Peyer's patch (tissue), 4 donors: ENCODE results near the gene FTO. TPM values are rescaled to one million over a fixed set of nuclear protein-coding genes. Genes with fewer than 3 reads are reported as not detected.

Experiments used
- DNase-seq, 3 donors: peaks; one replicate each; pipeline ENCODE4 v3.0.0-alpha.2; 2017 to 2019
- H3K27ac ChIP-seq, 4 donors: fragments of 200-600 bp; sonication (generic); one replicate each; pipeline ENCODE4 v1.5.1; 2016 to 2019
- H3K27me3 ChIP-seq, 2 donors: fragments of 200-600 bp; sonication (generic); one replicate each; pipeline ENCODE4 v1.5.1; 2019
- H3K36me3 ChIP-seq, 3 donors: fragments of 200-600 bp; sonication (generic); one replicate each; pipeline ENCODE4 v1.5.1; 2016 to 2019
- H3K4me1 ChIP-seq, 4 donors: fragments of 200-600 bp; sonication (generic); one replicate each; pipeline ENCODE4 v1.5.1; 2016 to 2019
- H3K4me3 ChIP-seq, 4 donors: fragments of 200-600 bp; sonication (generic); 1 replicate in 3 of 4; 2 replicates in 1 of 4; pipeline ENCODE4 v1.5.1; 2016 to 2019; ENCODE audit warnings: mild to moderate bottlenecking in 1 of 4
- H3K9me3 ChIP-seq, 4 donors: fragments of 200-600 bp; sonication (generic); one replicate each; pipeline ENCODE4 v1.5.1; 2016 to 2019; ENCODE audit warnings: mild to moderate bottlenecking in 1 of 4
- CTCF ChIP-seq, 6 experiments: fragments of 450-650 bp in 4 of 6; fragments of 200-600 bp in 2 of 6; sonication (generic) in 1 of 6; IDR thresholded peaks; one replicate each; pipeline ENCODE4 v1.5.1; 2017 to 2019; ENCODE audit warnings: antibody characterized with exemption in 6 of 6, mild to moderate bottlenecking in 3 of 6, moderate library complexity in 1 of 6
- POLR2A ChIP-seq, 2 donors: fragments of 450-650 bp; IDR thresholded peaks; one replicate each; pipeline ENCODE4 v1.5.1; 2017; ENCODE audit warnings: antibody characterized with exemption in 2 of 2, mild to moderate bottlenecking in 2 of 2, moderate library complexity in 2 of 2
- total RNA-seq, 4 donors: library from RNA; depleted of rRNA; stranded (reverse); fragments of >200 nt; gene quantifications; one replicate each; pipeline ENCODE4 v1.1.0, GENCODE V29; 2016

Gene FTO
- total RNA-seq, 4 donors from 2014 or later = 37.0 to 95.7 (median 45.1) TPM

GRCh38 chr16:53826658-53827057 lies 122.7 kb downstream of the FTO start:
- H3K4me3 ChIP-seq = no peak overlapping the region
- no peak overlapping the region for H3K27ac ChIP-seq
- no peaks in the 10 kb centered on the region for H3K27me3 ChIP-seq
- H3K9me3 ChIP-seq = no peaks in the 10 kb centered on the region
- peaks cover 0 to 4% (median 0%) of the 10 kb centered on the region in 3 donors for H3K36me3 ChIP-seq
- DNase-seq = no peak
- no peaks in the 10 kb centered on the region for H3K4me1 ChIP-seq
- TF ChIP-seq POLR2A (IDR thresholded peaks at IDR 0.05) (no peak), CTCF (IDR thresholded peaks at IDR 0.05) (no peak)

- H3K4me1 ChIP-seq = no peaks in the 10 kb centered on the region
Measured at GRCh38 chr16:53827741-53828140, 123.8 kb downstream of the FTO start.

GRCh38 chr16:53829186-53829747 lies 125.3 kb downstream of the FTO start:
- Histone ChIP-seq H3K27ac (no peak overlapping the region), H3K9me3 (no peaks in the 10 kb centered on the region)

More at GRCh38 chr16:53827741-53828140, 123.8 kb downstream of the FTO start:
- no peak for DNase-seq
- Histone ChIP-seq H3K27me3 (no peaks in the 10 kb centered on the region), H3K9me3 (no peaks in the 10 kb centered on the region), H3K36me3 (peaks cover 0 to 4% (median 0%) of the 10 kb centered on the region in 3 donors), H3K4me3 (no peak overlapping the region), H3K27ac (no peak overlapping the region)
- TF ChIP-seq POLR2A (IDR thresholded peaks at IDR 0.05) = no peak
- no peak for TF ChIP-seq CTCF (IDR thresholded peaks at IDR 0.05)

GRCh38 chr16:53832896-53833544 lies 129.1 kb downstream of the FTO start:
- TF ChIP-seq CTCF (IDR thresholded peaks at IDR 0.05) (no peak), POLR2A (IDR thresholded peaks at IDR 0.05) (no peak)
- no peak for DNase-seq
- H3K4me3 ChIP-seq = no peak overlapping the region
- H3K36me3 ChIP-seq = no peaks in the 10 kb centered on the region
- H3K4me1 ChIP-seq = no peaks in the 10 kb centered on the region
- no peak overlapping the region for H3K27ac ChIP-seq
- no peaks in the 10 kb centered on the region for H3K27me3 ChIP-seq
- no peaks in the 10 kb centered on the region for H3K9me3 ChIP-seq

More at GRCh38 chr16:53829186-53829747, 125.3 kb downstream of the FTO start:
- no peaks in the 10 kb centered on the region for H3K27me3 ChIP-seq
- no peak for TF ChIP-seq POLR2A (IDR thresholded peaks at IDR 0.05)
- no peak for TF ChIP-seq CTCF (IDR thresholded peaks at IDR 0.05)
- peaks cover 0 to 4% (median 0%) of the 10 kb centered on the region in 3 donors for H3K36me3 ChIP-seq
- H3K4me1 ChIP-seq = no peaks in the 10 kb centered on the region
- no peak overlapping the region for H3K4me3 ChIP-seq
- DNase-seq = no peak

GRCh38 chr16:53836142-53836541 lies 132.2 kb downstream of the FTO start:
- Histone ChIP-seq H3K4me1 (no peaks in the 10 kb centered on the region), H3K36me3 (no peaks in the 10 kb centered on the region), H3K9me3 (no peaks in the 10 kb centered on the region), H3K4me3 (no peak overlapping the region), H3K27me3 (no peaks in the 10 kb centered on the region), H3K27ac (no peak overlapping the region)
- TF ChIP-seq POLR2A (IDR thresholded peaks at IDR 0.05) (no peak), CTCF (IDR thresholded peaks at IDR 0.05) (no peak)
- DNase-seq = no peak
